Measurements from ENCODE around the gene MAN1B1. TPM values are rescaled to one million over a fixed set of nuclear protein-coding genes. Genes with fewer than 3 reads are reported as not detected.

The MAN1B1 gene
- 39.8 to 52.8 TPM (median 51.9 TPM) in 5 replicates for total RNA-seq (2022; extraction: Qiagen RNA extraction; ENCODE audit: low read depth)

GRCh38 chr9:137086531-137087408 lies at the start of gene MAN1B1:
TSS of gene MAN1B1 (plus strand) at chr9:137086985. CDS start at chr9:137087000, 15 bp downstream.

DNA sequence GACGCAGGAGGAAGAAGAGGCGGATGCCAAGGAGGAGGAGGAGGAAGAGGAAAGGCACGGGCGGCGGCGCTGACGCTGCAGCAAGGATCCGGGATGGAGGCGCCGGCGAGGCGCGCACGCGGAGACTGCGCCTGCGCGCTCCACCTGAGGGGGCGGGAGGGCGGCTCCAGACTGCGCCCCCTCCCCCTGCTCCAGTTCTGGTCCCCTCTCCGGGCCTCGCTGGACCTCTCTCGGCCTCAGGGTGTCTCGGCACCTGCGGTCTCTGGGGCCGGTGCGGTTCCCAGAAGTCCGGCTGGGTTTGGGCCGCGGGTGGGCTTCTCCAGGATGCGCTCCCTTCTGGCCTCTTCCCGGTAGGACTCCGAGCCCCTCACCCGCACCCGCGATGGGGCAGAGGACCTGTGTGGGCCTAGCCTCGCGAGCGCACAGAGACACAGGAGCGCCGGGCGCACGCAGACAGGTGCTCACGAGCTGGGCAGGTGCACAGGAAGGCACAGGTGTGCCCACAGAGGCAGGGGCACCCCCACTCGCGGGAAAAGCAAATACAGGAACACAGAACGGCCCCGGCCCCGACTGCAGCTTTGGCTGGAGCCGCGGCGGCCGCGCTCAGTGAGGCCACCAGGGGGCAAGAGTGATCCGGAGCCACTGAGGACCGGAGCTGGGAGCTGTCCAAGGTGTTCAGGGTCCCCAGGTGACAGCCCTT lies 40.5 kb upstream of the MAN1B1 start, which contains the start of gene NPDC1:
NPDC1 (minus strand) TSS at position 90 of the 700 bp plus-strand sequence. CDS start 188 bp downstream, outside the sequence.

DNA sequence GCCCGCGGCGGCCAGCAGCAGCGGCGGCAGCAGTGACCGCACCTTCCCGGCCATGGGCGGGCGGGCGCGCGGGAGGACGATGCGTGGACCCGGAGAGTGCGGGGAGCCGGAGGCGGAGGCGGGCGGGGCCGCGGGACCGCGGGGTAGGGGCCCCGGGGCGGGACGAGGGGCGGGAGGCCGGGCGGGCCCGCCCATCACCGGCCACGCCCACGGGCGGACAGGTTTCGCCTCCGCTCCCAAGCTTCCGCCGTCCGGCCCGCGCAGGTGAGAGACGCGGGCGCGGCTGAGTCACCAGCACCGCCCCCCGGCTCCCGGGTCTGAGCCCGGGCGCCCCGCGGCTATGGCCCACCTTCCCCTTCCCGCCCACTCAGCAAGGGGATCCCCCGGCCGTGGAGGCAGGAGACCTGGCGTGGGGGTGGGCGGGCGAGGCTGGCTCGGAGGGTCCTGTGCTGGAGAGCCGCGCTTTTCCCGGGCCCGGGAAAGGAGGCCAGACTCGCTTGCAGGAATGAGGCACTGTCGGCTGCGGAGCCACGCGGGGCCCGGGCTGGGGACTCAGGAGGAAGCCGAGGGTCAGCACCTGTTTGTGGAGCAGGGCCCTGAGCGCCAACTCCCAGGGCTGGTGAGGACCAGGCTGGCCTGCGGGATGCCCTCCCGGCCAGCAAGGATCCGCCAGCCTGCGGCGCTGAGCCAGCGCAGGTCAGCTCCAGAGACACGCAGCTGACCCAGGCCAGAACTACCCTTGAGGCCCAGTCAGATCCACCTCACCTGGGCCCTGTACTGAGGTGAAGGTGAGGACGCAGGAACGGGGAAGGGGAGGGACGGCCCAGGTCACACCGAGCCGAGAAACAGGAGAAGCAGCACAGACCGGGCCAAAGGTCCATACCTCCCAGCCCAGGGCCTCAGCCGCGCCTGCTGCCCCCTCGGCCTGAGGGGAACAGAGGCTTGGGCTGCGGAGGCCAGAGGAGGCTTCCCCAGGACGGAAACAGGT lies 32.5 kb upstream of the MAN1B1 start, which contains the start of gene ENTPD2:
ENTPD2 (minus strand) TSS at position 118 of the 988 bp plus-strand sequence; CDS start at position 54, 64 bp downstream.

GRCh38 chr9:137070201-137070905 lies 16.4 kb upstream of the MAN1B1 start, which contains the start of gene SAPCD2:
TSS of gene SAPCD2 (minus strand) at chr9:137070557. CDS start at chr9:137070460, 97 bp downstream.

GRCh38 chr9:137077010-137077747 lies 9.6 kb upstream of the MAN1B1 start, which contains the start of gene UAP1L1:
TSS of gene UAP1L1 (plus strand) at chr9:137077517. CDS start at chr9:137077533, 16 bp downstream.

DNA sequence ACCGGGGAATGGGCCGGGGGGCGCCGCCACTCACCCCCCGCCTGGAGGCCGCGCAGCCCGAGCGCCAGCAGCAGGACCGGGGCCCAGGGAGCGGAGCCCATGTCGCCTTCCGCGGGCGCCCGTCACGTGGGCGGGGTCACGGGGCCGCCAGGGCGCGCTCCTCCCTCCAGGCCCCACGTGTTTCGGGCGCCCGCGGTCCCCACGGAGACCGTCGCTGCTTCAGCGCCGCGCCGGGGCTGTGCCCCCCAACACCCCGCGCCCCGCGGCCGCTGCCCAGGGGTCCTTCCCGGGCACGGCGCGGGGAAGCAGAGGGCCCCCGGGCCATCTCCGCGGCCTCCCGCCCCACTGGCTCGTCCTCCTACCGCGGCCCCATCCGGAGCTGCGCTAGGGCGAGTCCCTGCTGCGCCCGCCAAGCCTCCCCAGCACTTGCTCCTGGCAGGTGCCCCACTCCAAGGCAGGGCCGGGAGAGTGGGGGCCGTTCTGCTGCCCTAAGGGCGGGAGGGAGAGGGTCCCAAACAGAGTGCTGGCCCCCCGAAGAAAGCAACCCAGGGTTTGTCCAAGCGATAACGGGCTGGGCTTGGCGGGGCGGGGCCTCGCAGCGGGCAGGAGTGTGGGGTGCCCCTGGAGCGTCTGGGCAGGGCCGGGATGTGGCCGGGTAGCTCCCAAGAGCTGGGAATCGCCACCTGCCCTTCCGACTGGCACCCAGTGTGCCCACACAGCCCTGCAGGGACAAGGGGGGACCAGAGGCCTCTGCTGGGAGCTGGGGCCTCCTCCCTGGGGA lies 28.0 kb downstream of the MAN1B1 start, which contains the start of gene DPP7:
DPP7 (minus strand) TSS at position 121 of the 781 bp plus-strand sequence; CDS start at position 101, 20 bp downstream.

DNA sequence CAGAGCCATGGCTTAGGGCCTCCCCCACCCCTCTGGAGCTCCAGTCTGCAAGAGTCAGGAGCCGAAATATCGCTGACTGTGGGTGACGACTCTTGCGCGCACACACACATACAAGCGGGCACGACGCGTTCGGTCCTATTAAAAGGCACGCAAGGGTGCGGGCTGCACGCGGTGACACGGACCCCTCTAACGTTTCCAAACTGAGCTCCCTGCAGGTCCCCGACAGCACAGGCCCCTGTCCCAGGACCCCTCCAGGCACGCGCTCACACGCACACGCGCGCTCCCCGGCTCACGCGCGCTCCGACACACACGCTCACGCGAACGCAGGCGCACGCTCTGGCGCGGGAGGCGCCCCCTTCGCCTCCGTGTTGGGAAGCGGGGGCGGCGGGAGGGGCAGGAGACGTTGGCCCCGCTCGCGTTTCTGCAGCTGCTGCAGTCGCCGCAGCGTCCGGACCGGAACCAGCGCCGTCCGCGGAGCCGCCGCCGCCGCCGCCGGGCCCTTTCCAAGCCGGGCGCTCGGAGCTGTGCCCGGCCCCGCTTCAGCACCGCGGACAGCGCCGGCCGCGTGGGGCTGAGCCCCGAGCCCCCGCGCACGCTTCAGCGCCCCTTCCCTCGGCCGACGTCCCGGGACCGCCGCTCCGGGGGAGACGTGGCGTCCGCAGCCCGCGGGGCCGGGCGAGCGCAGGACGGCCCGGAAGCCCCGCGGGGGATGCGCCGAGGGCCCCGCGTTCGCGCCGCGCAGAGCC lies 52.1 kb downstream of the MAN1B1 start, which contains the start of gene GRIN1:
GRIN1 (plus strand) TSS at position 433 of the 746 bp plus-strand sequence. CDS start 333 bp downstream, outside the sequence.

Other genes with a start within 250 kb of the MAN1B1 start
- 4.0 to 4.7 TPM (median 4.2 TPM) in 5 replicates for gene AJM1, start 244.5 kb upstream of the MAN1B1 start, total RNA-seq (2022; extraction: Qiagen RNA extraction; ENCODE audit: low read depth)
- gene PHPT1, start 237.6 kb upstream of the MAN1B1 start, total RNA-seq (2022; extraction: Qiagen RNA extraction; ENCODE audit: low read depth): 285 to 343 TPM (median 299 TPM) in 5 replicates
- gene MAMDC4, start 234.6 kb upstream of the MAN1B1 start, total RNA-seq (2022; extraction: Qiagen RNA extraction; ENCODE audit: low read depth): 2.5 to 5.8 TPM (median 3.1 TPM) in 5 replicates
- gene EDF1, start 220.7 kb upstream of the MAN1B1 start, total RNA-seq (2022; extraction: Qiagen RNA extraction; ENCODE audit: low read depth): 428 to 545 TPM (median 458 TPM) in 5 replicates
- 43.8 to 69.5 TPM (median 59.1 TPM) in 5 replicates for gene TRAF2, start 200.5 kb upstream of the MAN1B1 start, total RNA-seq (2022; extraction: Qiagen RNA extraction; ENCODE audit: low read depth)
- 70.1 to 101 TPM (median 99.1 TPM) in 5 replicates for gene FBXW5, start 142.2 kb upstream of the MAN1B1 start, total RNA-seq (2022; extraction: Qiagen RNA extraction; ENCODE audit: low read depth)
- 0.85 to 2.9 TPM (median 1.4 TPM) in 5 replicates for gene C8G, start 141.7 kb upstream of the MAN1B1 start, total RNA-seq (2022; extraction: Qiagen RNA extraction; ENCODE audit: low read depth)
- gene LCN12, start 134.7 kb upstream of the MAN1B1 start, total RNA-seq (2022; extraction: Qiagen RNA extraction; ENCODE audit: low read depth): 0.80 to 1.6 TPM (median 1.3 TPM) in 5 replicates
- 0.57 to 0.68 TPM (median 0.66 TPM) in 3 of 5 replicates, not detected in the others for gene PTGDS, start 109.5 kb upstream of the MAN1B1 start, total RNA-seq (2022; extraction: Qiagen RNA extraction; ENCODE audit: low read depth)
- 0.07 to 0.08 TPM (median 0.08 TPM) in 3 of 5 replicates, not detected in the others for gene LCNL1, start 104.0 kb upstream of the MAN1B1 start, total RNA-seq (2022; extraction: Qiagen RNA extraction; ENCODE audit: low read depth)
- gene PAXX, start 94.6 kb upstream of the MAN1B1 start, total RNA-seq (2022; extraction: Qiagen RNA extraction; ENCODE audit: low read depth): 47.9 to 81.3 TPM (median 74.1 TPM) in 5 replicates
- gene CLIC3, start 90.4 kb upstream of the MAN1B1 start, total RNA-seq (2022; extraction: Qiagen RNA extraction; ENCODE audit: low read depth): 3.3 to 5.1 TPM (median 4.8 TPM) in 5 replicates
- 21.4 to 27.7 TPM (median 25.4 TPM) in 5 replicates for gene ABCA2, start 58.7 kb upstream of the MAN1B1 start, total RNA-seq (2022; extraction: Qiagen RNA extraction; ENCODE audit: low read depth)
- gene FUT7, start 54.9 kb upstream of the MAN1B1 start, total RNA-seq (2022; extraction: Qiagen RNA extraction; ENCODE audit: low read depth): 0.06 TPM in 1 of 5 replicates, not detected in the others
- gene NPDC1, start 40.8 kb upstream of the MAN1B1 start, total RNA-seq (2022; extraction: Qiagen RNA extraction; ENCODE audit: low read depth): 44.4 to 81.3 TPM (median 73.5 TPM) in 5 replicates
- 1.1 to 2.3 TPM (median 1.7 TPM) in 5 replicates for gene ENTPD2, start 32.9 kb upstream of the MAN1B1 start, total RNA-seq (2022; extraction: Qiagen RNA extraction; ENCODE audit: low read depth)
- gene SAPCD2, start 16.4 kb upstream of the MAN1B1 start, total RNA-seq (2022; extraction: Qiagen RNA extraction; ENCODE audit: low read depth): 14.8 to 25.2 TPM (median 21.9 TPM) in 5 replicates
- gene UAP1L1, start 9.5 kb upstream of the MAN1B1 start, total RNA-seq (2022; extraction: Qiagen RNA extraction; ENCODE audit: low read depth): 9.7 to 13.3 TPM (median 10.7 TPM) in 5 replicates
- 81.3 to 123 TPM (median 112 TPM) in 5 replicates for gene DPP7, start 27.7 kb downstream of the MAN1B1 start, total RNA-seq (2022; extraction: Qiagen RNA extraction; ENCODE audit: low read depth)
- 0.30 to 0.61 TPM (median 0.40 TPM) in 5 replicates for gene GRIN1, start 52.2 kb downstream of the MAN1B1 start, total RNA-seq (2022; extraction: Qiagen RNA extraction; ENCODE audit: low read depth)
- 0.70 to 2.1 TPM (median 1.2 TPM) in 5 replicates for gene LRRC26, start 83.1 kb downstream of the MAN1B1 start, total RNA-seq (2022; extraction: Qiagen RNA extraction; ENCODE audit: low read depth)
- gene TMEM210, start 85.1 kb downstream of the MAN1B1 start, total RNA-seq (2022; extraction: Qiagen RNA extraction; ENCODE audit: low read depth): not detected in 5 replicates
- gene ANAPC2, start 101.6 kb downstream of the MAN1B1 start, total RNA-seq (2022; extraction: Qiagen RNA extraction; ENCODE audit: low read depth): 25.3 to 36.9 TPM (median 34.6 TPM) in 5 replicates
- 105 to 159 TPM (median 141 TPM) in 5 replicates for gene SSNA1, start 101.7 kb downstream of the MAN1B1 start, total RNA-seq (2022; extraction: Qiagen RNA extraction; ENCODE audit: low read depth)
- 6.8 to 10.6 TPM (median 9.0 TPM) in 5 replicates for gene TPRN, start 113.8 kb downstream of the MAN1B1 start, total RNA-seq (2022; extraction: Qiagen RNA extraction; ENCODE audit: low read depth)
- 36.5 to 44.9 TPM (median 44.2 TPM) in 5 replicates for gene TMEM203, start 118.7 kb downstream of the MAN1B1 start, total RNA-seq (2022; extraction: Qiagen RNA extraction; ENCODE audit: low read depth)
- gene NDOR1, start 118.7 kb downstream of the MAN1B1 start, total RNA-seq (2022; extraction: Qiagen RNA extraction; ENCODE audit: low read depth): 11.7 to 17.1 TPM (median 16.5 TPM) in 5 replicates
- 1.4 to 2.3 TPM (median 1.8 TPM) in 5 replicates for gene RNF208, start 135.3 kb downstream of the MAN1B1 start, total RNA-seq (2022; extraction: Qiagen RNA extraction; ENCODE audit: low read depth)
- 3.6 to 5.2 TPM (median 4.2 TPM) in 5 replicates for gene CYSRT1, start 138.2 kb downstream of the MAN1B1 start, total RNA-seq (2022; extraction: Qiagen RNA extraction; ENCODE audit: low read depth)
- 0.08 to 0.31 TPM (median 0.21 TPM) in 5 replicates for gene RNF224, start 140.5 kb downstream of the MAN1B1 start, total RNA-seq (2022; extraction: Qiagen RNA extraction; ENCODE audit: low read depth)
- 0.06 to 0.17 TPM (median 0.11 TPM) in 5 replicates for gene SLC34A3, start 143.9 kb downstream of the MAN1B1 start, total RNA-seq (2022; extraction: Qiagen RNA extraction; ENCODE audit: low read depth)
- 612 to 791 TPM (median 723 TPM) in 5 replicates for gene TUBB4B, start 154.3 kb downstream of the MAN1B1 start, total RNA-seq (2022; extraction: Qiagen RNA extraction; ENCODE audit: low read depth)
- not detected in 5 replicates for gene STPG3, start 164.3 kb downstream of the MAN1B1 start, total RNA-seq (2022; extraction: Qiagen RNA extraction; ENCODE audit: low read depth)
- 45.1 to 56.7 TPM (median 55.1 TPM) in 5 replicates for gene NELFB, start 168.3 kb downstream of the MAN1B1 start, total RNA-seq (2022; extraction: Qiagen RNA extraction; ENCODE audit: low read depth)
- gene TOR4A, start 190.7 kb downstream of the MAN1B1 start, total RNA-seq (2022; extraction: Qiagen RNA extraction; ENCODE audit: low read depth): 19.3 to 29.7 TPM (median 27.9 TPM) in 5 replicates
- gene NRARP, start 215.3 kb downstream of the MAN1B1 start, total RNA-seq (2022; extraction: Qiagen RNA extraction; ENCODE audit: low read depth): 1.9 to 4.6 TPM (median 4.1 TPM) in 5 replicates

All from A549 treated with GW870086 at 1 μM for 4 hours (cell line).